Mesenchymal stem cell (in vitro differentiated cells and primary cell): ENCODE results near the gene DNMT1.

Experiments
- DNase-seq: peaks from one replicate; pipeline ENCODE4 v3.0.0-alpha.2; 2013
- H2AFZ ChIP-seq: one replicate; pipeline ENCODE4 v1.6.1; 2013; ENCODE audit warnings: low read depth, mild to moderate bottlenecking, control low read depth, inconsistent platforms, low read length, moderate library complexity
- H2AK5ac ChIP-seq: 2 replicates; pipeline ENCODE4 v1.6.1; 2013; ENCODE audit warnings: low read length, moderate library complexity, mild to moderate bottlenecking, inconsistent platforms; ENCODE audit not compliant: severe bottlenecking
- H2BK120ac ChIP-seq: one replicate; pipeline ENCODE4 v1.6.1; 2013; ENCODE audit warnings: low read depth, mild to moderate bottlenecking, inconsistent platforms, low read length, moderate library complexity
- H2BK12ac ChIP-seq, 2 experiments: one replicate each; pipeline ENCODE4 v1.6.1; 2013; ENCODE audit warnings: inconsistent platforms in 2 of 2, low read length in 2 of 2, mild to moderate bottlenecking in 2 of 2, moderate library complexity in 2 of 2, control low read depth in 1 of 2
- H2BK15ac ChIP-seq: one replicate; pipeline ENCODE4 v1.6.1; 2013; ENCODE audit warnings: mild to moderate bottlenecking, low read depth, inconsistent platforms; ENCODE audit not compliant: poor library complexity, severe bottlenecking
- H2BK5ac ChIP-seq: 2 replicates; pipeline ENCODE4 v1.6.1; 2013; ENCODE audit warnings: low read depth, mild to moderate bottlenecking, low read length, control low read depth, inconsistent platforms; ENCODE audit not compliant: poor library complexity, severe bottlenecking
- H3K14ac ChIP-seq, 2 experiments: one replicate each; pipeline ENCODE4 v1.6.1; 2013; ENCODE audit warnings: inconsistent platforms in 2 of 2, low read length in 2 of 2, control low read depth in 1 of 2, mild to moderate bottlenecking in 1 of 2, moderate library complexity in 1 of 2
- H3K18ac ChIP-seq, 2 experiments: one replicate each; pipeline ENCODE4 v1.6.1; 2013; ENCODE audit warnings: inconsistent platforms in 2 of 2, low read length in 2 of 2, control low read depth in 1 of 2, low read depth in 1 of 2, mild to moderate bottlenecking in 1 of 2
- H3K23ac ChIP-seq, 2 experiments: one replicate each; pipeline ENCODE4 v1.6.1; 2013; ENCODE audit warnings: inconsistent platforms in 2 of 2, low read length in 2 of 2, mild to moderate bottlenecking in 2 of 2, moderate library complexity in 2 of 2, control low read depth in 1 of 2
- H3K27ac ChIP-seq: 2 replicates; pipeline ENCODE4 v1.5.1; 2013; ENCODE audit warnings: mild to moderate bottlenecking, moderate library complexity, low read length, control low read depth, inconsistent platforms; ENCODE audit not compliant: poor library complexity, severe bottlenecking
- H3K27me3 ChIP-seq, 2 experiments: 2 replicates each; pipeline versions ENCODE4 v1.6.1 to v1.7.0; 2013; ENCODE audit warnings: low read length in 2 of 2, mild to moderate bottlenecking in 2 of 2, moderate library complexity in 2 of 2, control low read depth in 1 of 2, inconsistent platforms in 1 of 2; ENCODE audit not compliant: control insufficient read depth in 1 of 2, insufficient read depth in 1 of 2
- H3K36me3 ChIP-seq, 2 experiments: 2 replicates each; pipeline versions ENCODE4 v1.6.1 to v1.7.0; 2013; ENCODE audit warnings: low read length in 2 of 2, control low read depth in 1 of 2, inconsistent platforms in 1 of 2, low read depth in 1 of 2, mild to moderate bottlenecking in 1 of 2; ENCODE audit not compliant: insufficient read depth in 2 of 2, control insufficient read depth in 1 of 2
- H3K4ac ChIP-seq, 2 experiments: one replicate each; pipeline ENCODE4 v1.6.1; 2013; ENCODE audit warnings: inconsistent platforms in 2 of 2, low read length in 2 of 2, mild to moderate bottlenecking in 2 of 2, moderate library complexity in 2 of 2, control low read depth in 1 of 2, low read depth in 1 of 2
- H3K4me1 ChIP-seq: 2 replicates; pipeline ENCODE4 v1.6.1; 2013; ENCODE audit warnings: low read depth, low read length, control low read depth; ENCODE audit not compliant: control insufficient read depth, insufficient read depth
- H3K4me2 ChIP-seq: 2 replicates; pipeline ENCODE4 v1.6.1; 2013; ENCODE audit warnings: low read length, mild to moderate bottlenecking, inconsistent platforms; ENCODE audit not compliant: poor library complexity, severe bottlenecking
- H3K4me3 ChIP-seq, 2 experiments: 2 replicates each; pipeline versions ENCODE4 v1.5.1 to v1.7.0; 2013; ENCODE audit warnings: low read length in 2 of 2, mild to moderate bottlenecking in 2 of 2, control low read depth in 1 of 2, low read depth in 1 of 2; ENCODE audit not compliant: insufficient read depth in 1 of 2
- H3K79me1 ChIP-seq: replicated peaks from 2 replicates; pipeline ENCODE4 v1.6.1; 2013; ENCODE audit warnings: mild to moderate bottlenecking, control low read depth, low read length, inconsistent platforms; ENCODE audit not compliant: poor library complexity, severe bottlenecking
- H3K9ac ChIP-seq: 2 replicates; pipeline ENCODE4 v1.7.0; 2013; ENCODE audit warnings: mild to moderate bottlenecking, low read length, moderate library complexity
- H3K9me3 ChIP-seq: 2 replicates; pipeline ENCODE4 v1.7.0; 2013; ENCODE audit warnings: mild to moderate bottlenecking, low read length; ENCODE audit not compliant: control insufficient read depth
- H4K8ac ChIP-seq: one replicate; pipeline ENCODE4 v1.6.1; 2013; ENCODE audit warnings: inconsistent platforms, mild to moderate bottlenecking, low read length, moderate library complexity
- H4K91ac ChIP-seq: one replicate; pipeline ENCODE4 v1.6.1; 2013; ENCODE audit warnings: mild to moderate bottlenecking, low read length, inconsistent platforms
- WGBS: methylation state at CpG from one replicate; pipeline ENCODE4 v1.1.7; 2013; ENCODE audit warnings: mixed read lengths; 5-methylcytosine and 5-hydroxymethylcytosine counted together

The DNMT1 gene

DNA sequence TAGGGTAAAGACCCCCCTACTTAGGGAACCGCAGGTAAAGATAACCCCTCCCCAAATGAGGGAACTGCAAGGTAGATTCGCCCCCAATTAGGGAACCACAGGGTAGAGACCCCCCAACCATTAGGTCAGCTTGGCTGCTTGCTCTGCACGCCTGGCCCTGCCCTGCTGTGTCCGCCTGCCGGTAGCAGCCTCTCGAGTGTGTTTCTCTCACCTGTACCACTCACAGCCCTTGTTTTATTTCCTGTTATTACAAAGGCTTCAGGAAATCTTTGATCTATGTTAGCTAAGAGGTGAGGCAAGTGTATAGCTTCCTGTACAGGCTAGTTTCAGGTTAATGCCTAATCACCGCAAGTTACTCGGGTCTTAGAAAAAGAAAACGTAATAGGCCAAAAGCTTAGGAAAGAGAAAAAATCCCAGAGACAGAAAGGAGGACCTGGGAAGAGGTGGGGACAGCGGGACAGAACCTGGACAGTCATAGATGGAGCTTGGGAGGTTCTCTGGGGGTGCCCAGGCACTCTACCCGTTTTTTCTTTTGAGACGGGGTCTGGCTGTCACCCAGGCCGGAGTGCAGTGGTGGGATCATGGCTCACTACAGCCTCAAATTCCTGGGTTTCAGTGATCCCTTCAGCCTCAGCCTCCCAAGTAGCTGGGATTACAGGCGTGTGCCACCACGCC lies 51.9 kb downstream of the DNMT1 start:
- H2AK5ac ChIP-seq, result no peak overlapping the region
- no peak overlapping the region for H3K18ac ChIP-seq
- H3K14ac ChIP-seq, result no peak overlapping the region
- no peak overlapping the region for H2BK12ac ChIP-seq
- no peak overlapping the region for H2BK5ac ChIP-seq
- no peaks in the 10 kb centered on the region for H3K4me1 ChIP-seq
- H3K23ac ChIP-seq, result no peak overlapping the region
- H3K9ac ChIP-seq, result no peak overlapping the region
- no peak overlapping the region for H4K91ac ChIP-seq
- 97% methylated on average over 15 of the region's 15 CpGs for WGBS
- no peak overlapping the region for H4K8ac ChIP-seq
- H3K36me3 ChIP-seq, result peaks cover 84 to 88% of the 10 kb centered on the region in 2 experiments
- no peak overlapping the region for H2BK120ac ChIP-seq
- H3K27ac ChIP-seq, result no peak overlapping the region
- no peak overlapping the region for H2BK15ac ChIP-seq
- no peak overlapping the region for H2AFZ ChIP-seq
- no peak overlapping the region for H3K4me3 ChIP-seq
- no peaks in the 10 kb centered on the region for H3K27me3 ChIP-seq
- no peaks in the 10 kb centered on the region for H3K9me3 ChIP-seq
- H3K79me1 ChIP-seq, result peaks cover 29% of the 10 kb centered on the region
- H3K4me2 ChIP-seq, result no peak overlapping the region
- H3K4ac ChIP-seq, result no peak overlapping the region
- no peak for DNase-seq

DNA sequence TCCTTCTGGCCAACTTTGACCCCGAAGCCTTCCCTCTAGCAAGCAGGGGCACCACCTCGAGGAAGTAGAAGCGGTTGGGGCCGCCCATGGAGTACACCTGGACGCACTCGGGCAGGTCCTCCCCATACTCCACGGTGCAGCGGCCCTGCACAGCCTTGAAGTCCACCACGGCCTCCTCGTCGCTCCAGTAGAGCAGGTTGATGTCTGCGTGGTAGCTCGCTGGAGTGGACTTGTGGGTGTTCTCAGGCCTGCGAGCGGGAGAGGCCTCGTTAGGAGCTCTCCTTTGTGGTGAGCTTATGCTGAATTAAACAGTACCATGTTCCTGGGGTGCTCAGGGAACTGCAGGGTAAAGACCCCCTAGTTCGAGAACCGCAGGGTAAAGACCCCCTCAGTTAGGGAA lies 52.8 kb downstream of the DNMT1 start:
- H2BK12ac ChIP-seq, result no peak overlapping the region
- H3K23ac ChIP-seq, result no peak overlapping the region
- no peak overlapping the region for H4K91ac ChIP-seq
- peaks cover 36% of the 10 kb centered on the region for H3K79me1 ChIP-seq
- H3K4me1 ChIP-seq, result no peaks in the 10 kb centered on the region
- no peak overlapping the region for H3K4me2 ChIP-seq
- no peak overlapping the region for H3K4ac ChIP-seq
- peaks cover 92 to 94% of the 10 kb centered on the region in 2 experiments for H3K36me3 ChIP-seq
- no peak overlapping the region for H2BK120ac ChIP-seq
- no peaks in the 10 kb centered on the region for H3K27me3 ChIP-seq
- H3K27ac ChIP-seq, result no peak overlapping the region
- no peak overlapping the region for H4K8ac ChIP-seq
- H3K9me3 ChIP-seq, result no peaks in the 10 kb centered on the region
- H3K4me3 ChIP-seq, result no peak overlapping the region
- H2AFZ ChIP-seq, result no peak overlapping the region
- no peak overlapping the region for H3K14ac ChIP-seq
- H2AK5ac ChIP-seq, result no peak overlapping the region
- WGBS, result 98% methylated on average over 18 of the region's 18 CpGs
- no peak overlapping the region for H3K9ac ChIP-seq
- no peak overlapping the region for H2BK5ac ChIP-seq
- no peak for DNase-seq
- no peak overlapping the region for H3K18ac ChIP-seq
- no peak overlapping the region for H2BK15ac ChIP-seq

DNA sequence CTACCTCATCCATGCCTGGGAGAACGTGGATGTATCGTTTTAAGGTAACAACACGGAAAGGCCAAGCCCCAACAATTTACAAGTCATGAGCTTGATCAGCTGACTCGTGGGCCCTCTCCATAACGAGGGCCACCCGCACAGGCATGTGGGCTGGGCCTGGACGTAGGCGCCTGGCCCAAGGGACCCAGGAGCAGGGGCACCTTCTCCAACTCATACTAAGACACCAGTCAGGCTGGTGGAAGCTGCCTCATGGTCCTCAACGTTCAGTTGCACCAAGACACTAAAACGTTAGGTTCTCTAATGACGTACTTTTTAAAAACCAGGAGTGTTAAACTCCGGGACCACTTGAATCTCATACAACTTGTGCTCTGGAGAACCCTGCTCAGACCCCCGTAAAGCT lies 53.3 kb downstream of the DNMT1 start:
- Histone ChIP-seq H2BK5ac (no peak overlapping the region), H3K79me1 (peaks cover 34% of the 10 kb centered on the region), H3K9me3 (no peaks in the 10 kb centered on the region), H3K18ac (no peak overlapping the region), H3K4me2 (no peak overlapping the region), H3K4ac (no peak overlapping the region), H4K91ac (no peak overlapping the region), H4K8ac (no peak overlapping the region), H3K9ac (no peak overlapping the region), H3K36me3 (peaks cover 93 to 94% of the 10 kb centered on the region in 2 experiments), H2AK5ac (no peak overlapping the region), H2BK12ac (no peak overlapping the region), H2BK15ac (no peak overlapping the region), H3K27me3 (no peaks in the 10 kb centered on the region), H3K27ac (no peak overlapping the region), H3K4me3 (no peak overlapping the region), H3K14ac (no peak overlapping the region), H2AFZ (no peak overlapping the region), H3K4me1 (no peaks in the 10 kb centered on the region), H3K23ac (no peak overlapping the region), H2BK120ac (no peak overlapping the region)
- DNase-seq, result no peak
- WGBS, result 94% methylated on average over 13 of the region's 13 CpGs

DNA sequence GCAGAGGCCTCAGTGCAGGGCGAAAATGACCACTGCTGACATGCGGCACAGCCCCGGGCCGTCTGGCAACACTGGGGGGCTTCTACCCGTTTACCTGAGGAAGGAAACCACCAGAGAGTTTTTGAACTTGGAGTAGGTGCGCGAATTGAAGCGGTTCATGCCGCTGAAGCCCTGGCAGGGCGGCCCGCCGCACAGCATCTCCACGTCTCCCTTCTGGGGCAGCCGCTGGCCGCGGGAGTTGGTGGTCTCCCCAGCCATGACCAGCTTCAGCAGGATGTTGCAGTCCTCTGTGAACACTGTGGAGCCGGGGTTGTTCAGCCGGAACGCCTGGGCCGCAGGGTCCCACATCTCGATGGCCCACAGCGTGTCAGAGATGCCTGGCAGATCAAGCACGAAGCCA lies 54.8 kb downstream of the DNMT1 start:
- H3K9ac ChIP-seq, result no peak overlapping the region
- DNase-seq, result no peak
- H3K14ac ChIP-seq, result no peak overlapping the region
- H3K79me1 ChIP-seq, result peaks cover 31% of the 10 kb centered on the region
- no peak overlapping the region for H3K4me2 ChIP-seq
- 98% methylated on average over 23 of the region's 23 CpGs for WGBS
- no peak overlapping the region for H3K18ac ChIP-seq
- H4K8ac ChIP-seq, result no peak overlapping the region
- no peak overlapping the region for H2BK15ac ChIP-seq
- no peak overlapping the region for H2AFZ ChIP-seq
- H3K4me3 ChIP-seq, result no peak overlapping the region
- no peaks in the 10 kb centered on the region for H3K4me1 ChIP-seq
- no peak overlapping the region for H2BK12ac ChIP-seq
- no peak overlapping the region for H4K91ac ChIP-seq
- H3K27me3 ChIP-seq, result no peaks in the 10 kb centered on the region
- no peak overlapping the region for H2BK120ac ChIP-seq
- H3K4ac ChIP-seq, result no peak overlapping the region
- no peaks in the 10 kb centered on the region for H3K9me3 ChIP-seq
- H2AK5ac ChIP-seq, result no peak overlapping the region
- H3K23ac ChIP-seq, result no peak overlapping the region
- H2BK5ac ChIP-seq, result no peak overlapping the region
- H3K36me3 ChIP-seq, result peaks cover 90 to 95% of the 10 kb centered on the region in 2 experiments
- no peak overlapping the region for H3K27ac ChIP-seq
